ENCODE results near the gene BDH1.
"Not testable (repeated sequence)": the region's sequence is repeated elsewhere in the genome, so short reads cannot be mapped to it uniquely, and the experiment has no call there.

DNA sequence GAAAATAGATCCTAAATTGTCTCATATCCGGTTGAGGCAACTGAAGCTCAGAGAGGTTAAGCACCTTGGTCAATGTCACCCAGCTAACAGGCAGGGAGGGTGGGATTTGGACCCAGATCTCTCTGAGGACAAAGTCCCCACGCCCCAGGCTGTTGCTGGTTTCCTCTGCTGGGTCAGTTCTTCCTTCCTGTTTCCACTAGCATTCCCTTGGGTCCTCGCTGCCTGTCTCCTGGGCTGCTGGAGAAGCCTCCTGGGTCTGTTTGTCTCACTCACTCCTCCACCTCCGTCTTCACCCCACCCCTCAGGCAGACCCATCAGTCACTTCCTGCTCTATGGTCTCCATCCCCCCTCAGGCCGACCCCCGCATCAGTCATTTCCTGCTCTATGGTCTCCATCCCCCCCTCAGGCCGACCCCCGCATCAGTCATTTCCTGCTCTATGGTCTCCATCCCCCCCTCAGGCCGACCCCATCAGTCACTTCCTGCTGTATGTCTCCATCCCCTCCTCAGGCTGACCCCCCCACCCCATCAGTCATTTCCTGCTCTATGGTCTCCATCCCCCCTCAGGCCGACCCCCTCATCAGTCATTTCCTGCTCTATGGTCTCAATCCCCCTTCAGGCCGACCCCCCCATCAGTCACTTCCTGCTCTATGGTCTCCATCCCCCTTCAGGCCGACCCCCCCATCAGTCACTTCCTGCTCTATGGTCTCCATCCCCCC is 38.7 kb downstream of the BDH1 start:
- TF ChIP-seq, protein P1, sequence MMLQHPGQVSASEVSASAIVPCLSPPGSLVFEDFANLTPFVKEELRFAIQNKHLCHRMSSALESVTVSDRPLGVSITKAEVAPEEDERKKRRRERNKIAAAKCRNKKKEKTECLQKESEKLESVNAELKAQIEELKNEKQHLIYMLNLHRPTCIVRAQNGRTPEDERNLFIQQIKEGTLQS (CRISPR knock-in tag; IDR thresholded peaks at IDR 0.05), result not testable (repeated sequence)
- not testable (repeated sequence) for TF ChIP-seq AHR (CRISPR knock-in tag; IDR thresholded peaks at IDR 0.05); EZH2 (conservative IDR thresholded peaks at IDR 0.05; ENCODE audit: low read depth, low read length); EP300 (IDR thresholded peaks at IDR 0.05; ENCODE audit: low read depth in 2 of 2, low read length in 2 of 2); EP300 (CRISPR knock-in tag; IDR thresholded peaks at IDR 0.05; ENCODE audit: borderline replicate concordance)
